Heart right ventricle (tissue), 16 donors: ENCODE results near the gene EXOC5. TPM values are rescaled to one million over a fixed set of nuclear protein-coding genes. Genes with fewer than 3 reads are reported as not detected.

Experiments
- ATAC-seq, 8 donors: fragments of 200-7000 bp; cut with Tn5 transposase; one replicate each; pipeline ENCODE4 v1.9.1; 2020; ENCODE audit warnings: mild to moderate bottlenecking in 8 of 8, moderate library complexity in 8 of 8, moderate number of reproducible peaks in 1 of 8
- DNase-seq, 2 donors: peaks; one replicate each; pipeline ENCODE4 v3.0.0-alpha.2; 2020
- H3K27ac ChIP-seq, 10 donors: fragments of 200-600 bp; sonication (generic) in 2 of 10; one replicate each; pipeline versions ENCODE4 v1.5.0 to v1.8.0; 2020 to 2022; ENCODE audit warnings: mild to moderate bottlenecking in 3 of 10
- H3K27me3 ChIP-seq, 7 donors: fragments of 200-600 bp; one replicate each; pipeline ENCODE4 v1.8.0; 2021 to 2022; ENCODE audit warnings: mild to moderate bottlenecking in 2 of 7
- H3K36me3 ChIP-seq, 9 donors: fragments of 200-600 bp; sonication (generic) in 1 of 9; one replicate each; pipeline versions ENCODE4 v1.5.0 to v1.8.0; 2020 to 2022; ENCODE audit warnings: mild to moderate bottlenecking in 2 of 9
- H3K4me1 ChIP-seq, 9 donors: fragments of 200-600 bp; sonication (generic) in 1 of 9; one replicate each; pipeline versions ENCODE4 v1.5.0 to v1.8.0; 2020 to 2022; ENCODE audit warnings: mild to moderate bottlenecking in 4 of 9
- H3K4me3 ChIP-seq, 10 donors: fragments of 200-600 bp; sonication (generic) in 2 of 10; one replicate each; pipeline versions ENCODE4 v1.5.0 to v1.8.0; 2020 to 2022; ENCODE audit warnings: mild to moderate bottlenecking in 7 of 10, moderate library complexity in 2 of 10
- H3K9me3 ChIP-seq, 11 donors: fragments of 200-600 bp in 10 of 11; sonication (generic) in 2 of 11; one replicate each; pipeline versions ENCODE4 v1.5.0 to v1.8.0; 2013 to 2022; ENCODE audit warnings: mild to moderate bottlenecking in 2 of 11, control low read depth in 1 of 11, moderate library complexity in 1 of 11
- WGBS, 2 donors: extraction: QIAGEN DNeasy Blood & Tissue Kit; methylation state at CpG; one replicate each; pipeline ENCODE4 v1.1.7; 2013; ENCODE audit warnings: inconsistent platforms in 1 of 2; 5-methylcytosine and 5-hydroxymethylcytosine counted together
- intact Hi-C, 10 donors: fragments of 100-400 bp; cut with DNase I; formaldehyde crosslinking; loops; one replicate each; pipeline versions ENCODE4 v1.11.1 to v1.14.2; 2022
- polyA plus RNA-seq, 2 donors: library from polyadenylated mRNA; stranded (reverse); fragments of 200-250 nt; gene quantifications; one replicate each; pipeline ENCODE4 v1.2.3, GENCODE V29; 2013
- total RNA-seq, 10 donors: library from RNA; stranded (reverse); fragmentation: NEBNext Ultra II Directional in 3 of 10; extraction: Animal tissue kit (Norgen Biotek cat#: 25700) in 3 of 10; gene quantifications; one replicate each; pipeline versions ENCODE4 v1.2.1 to v1.2.4, GENCODE V29; 2021 to 2023
- TF ChIP-seq, protein P1 (sequence below), 9 donors: fragments of 200-600 bp; sonication (generic) in 2 of 9; IDR thresholded peaks; one replicate each; pipeline versions ENCODE4 v1.5.0 to v1.8.0; 2021 to 2022; ENCODE audit warnings: antibody characterized with exemption in 9 of 9, mild to moderate bottlenecking in 5 of 9, moderate library complexity in 1 of 9
- donor health status: Arrhythmogenic right ventricular cardiomyopathy.
- donor health status: ischemic (EF 13 %, LVEDD 7.1; RV severe dilation, severe dysfunction).
- donor health status: healthy with polysubstance abuse.
- donor health status: DM: no; HTN: yes; CAD: no.
- donor health status: DM: no; HTN: no; CAD: no.
- donor health status: ischemic (EF 25% LVEDD 6.9; RV normal size, moderate dysfunction).
- donor health status: ischemic (EF 25% LVEDD 5.7; RV mildly dilated, moderate dysfunction).
- donor health status: healthy.
- donor health status: DM: yes; HTN: yes; CAD: no.
- donor health status: Ischemic cardiomyopathy.
- donor health status: ischemic (EF 35%, LVEDD 5.7; RV mildly dilated, moderate dysfunction).
- donor health status: nonischemic (EF 11% LVEDD 7.7; RV severe dilation, severe dysfunction).
- donor health status: DM: yes; HTN: yes; CAD: no.
- donor health status: PGD.
- donor health status: ischemic (EF 29% LVEDD 5.4; RV normal size, mild dysfunction).
- donor health status: nonischemic (EF 23%, LVEDD 6.1; RV moderate dilation, normal function).

The EXOC5 gene
- total and polyA plus RNA-seq, 12 donors: 5.5 to 70.1 (median 59.8) TPM

DNA sequence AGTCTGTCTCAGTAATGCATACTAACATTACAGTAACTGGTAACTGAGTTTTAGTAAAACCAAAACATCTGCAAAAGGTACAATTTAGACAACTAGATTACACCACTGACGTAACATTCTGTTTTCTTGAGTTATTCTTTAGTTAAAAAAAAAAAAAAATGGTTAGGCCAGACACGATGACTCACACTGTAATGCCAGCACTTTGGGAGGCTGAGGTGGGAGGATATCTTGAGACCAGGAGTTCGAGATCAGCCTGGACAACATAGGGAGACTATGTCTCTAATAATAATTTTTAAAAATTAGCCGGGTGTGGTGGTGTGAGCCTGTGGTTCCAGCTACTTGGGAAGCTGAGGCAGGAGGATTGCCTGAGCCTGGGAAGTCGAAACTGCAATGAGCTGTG, 34.2 kb upstream of the EXOC5 start:
- H3K27me3 ChIP-seq: peaks cover 0 to 14% (median 4%) of the 10 kb centered on the region in 7 donors
- H3K4me1 ChIP-seq: no peaks in the 10 kb centered on the region
- DNase-seq (no peak), ATAC-seq (no peak)
- intact Hi-C loops: no loop called here
- TF ChIP-seq, protein P1, sequence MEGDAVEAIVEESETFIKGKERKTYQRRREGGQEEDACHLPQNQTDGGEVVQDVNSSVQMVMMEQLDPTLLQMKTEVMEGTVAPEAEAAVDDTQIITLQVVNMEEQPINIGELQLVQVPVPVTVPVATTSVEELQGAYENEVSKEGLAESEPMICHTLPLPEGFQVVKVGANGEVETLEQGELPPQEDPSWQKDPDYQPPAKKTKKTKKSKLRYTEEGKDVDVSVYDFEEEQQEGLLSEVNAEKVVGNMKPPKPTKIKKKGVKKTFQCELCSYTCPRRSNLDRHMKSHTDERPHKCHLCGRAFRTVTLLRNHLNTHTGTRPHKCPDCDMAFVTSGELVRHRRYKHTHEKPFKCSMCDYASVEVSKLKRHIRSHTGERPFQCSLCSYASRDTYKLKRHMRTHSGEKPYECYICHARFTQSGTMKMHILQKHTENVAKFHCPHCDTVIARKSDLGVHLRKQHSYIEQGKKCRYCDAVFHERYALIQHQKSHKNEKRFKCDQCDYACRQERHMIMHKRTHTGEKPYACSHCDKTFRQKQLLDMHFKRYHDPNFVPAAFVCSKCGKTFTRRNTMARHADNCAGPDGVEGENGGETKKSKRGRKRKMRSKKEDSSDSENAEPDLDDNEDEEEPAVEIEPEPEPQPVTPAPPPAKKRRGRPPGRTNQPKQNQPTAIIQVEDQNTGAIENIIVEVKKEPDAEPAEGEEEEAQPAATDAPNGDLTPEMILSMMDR (IDR thresholded peaks at IDR 0.05): no peak
- WGBS, 2 donors: 84 to 86% methylated on average over 5 of the region's 5 CpGs
- no peak overlapping the region for H3K27ac ChIP-seq
- no peak overlapping the region for H3K4me3 ChIP-seq
- no peaks in the 10 kb centered on the region for H3K9me3 ChIP-seq
- no peaks in the 10 kb centered on the region for H3K36me3 ChIP-seq

DNA sequence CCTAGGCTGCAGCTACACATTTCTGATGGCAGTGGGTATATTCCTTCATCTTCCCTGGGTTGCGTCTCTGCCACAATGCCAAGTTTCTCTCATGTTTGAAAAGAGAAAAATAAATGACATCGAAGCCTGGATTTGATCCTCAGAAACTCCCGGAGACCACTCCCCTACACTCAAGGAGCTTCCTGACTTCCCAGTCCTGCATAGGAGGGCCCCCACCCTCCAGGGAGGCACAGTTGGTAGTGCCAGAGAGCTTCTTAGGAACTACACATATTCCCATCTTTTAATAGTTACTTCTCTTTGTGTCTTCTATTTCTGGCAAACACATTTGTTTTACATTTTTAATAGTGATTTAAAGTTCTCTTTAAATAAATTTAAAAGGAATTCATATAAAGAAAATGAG, 30.8 kb upstream of the EXOC5 start:
- TF ChIP-seq, protein P1 (IDR thresholded peaks at IDR 0.05): no peak
- H3K36me3 ChIP-seq: peaks cover 0 to 7% (median 0%) of the 10 kb centered on the region in 9 donors
- peaks cover 0 to 4% (median 0%) of the 10 kb centered on the region in 7 donors for H3K27me3 ChIP-seq
- intact Hi-C loops: loop anchor here in 2 of 10 donors (10.0 kb wide), 2 partner anchors 85 to 95 kb away; no protein-coding TSS in a partner anchor
- H3K9me3 ChIP-seq: no peaks in the 10 kb centered on the region
- WGBS, 2 donors: 72 to 86% methylated on average over 3 of the region's 3 CpGs
- ATAC-seq (no peak), DNase-seq (no peak)
- H3K4me1 ChIP-seq: peaks cover 0 to 6% (median 0%) of the 10 kb centered on the region in 9 donors
- no peak overlapping the region for H3K27ac ChIP-seq
- no peak overlapping the region for H3K4me3 ChIP-seq

DNA sequence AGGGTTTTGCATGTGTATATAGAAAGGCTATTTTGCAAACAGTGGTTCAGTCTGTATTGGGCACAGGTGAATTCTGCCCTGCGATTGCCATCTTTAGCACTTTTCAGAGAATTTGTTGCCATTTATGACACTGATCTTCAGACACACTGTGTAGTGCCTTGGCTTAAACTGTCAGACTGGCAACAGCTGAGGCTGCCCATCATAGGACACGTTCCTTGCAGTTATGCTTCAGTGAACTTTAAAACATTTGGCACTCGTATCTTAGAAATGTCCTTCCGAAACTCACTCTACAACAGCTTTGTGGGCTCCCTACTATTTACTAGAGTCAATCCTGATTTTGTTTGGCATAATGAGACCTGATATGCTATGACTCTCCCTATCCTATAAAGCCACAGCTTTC, 29.1 kb upstream of the EXOC5 start:
- Histone ChIP-seq H3K27me3 (no peaks in the 10 kb centered on the region), H3K4me1 (peaks cover 0 to 6% (median 0%) of the 10 kb centered on the region in 9 donors), H3K9me3 (no peaks in the 10 kb centered on the region), H3K4me3 (no peak overlapping the region), H3K27ac (no peak overlapping the region), H3K36me3 (peaks cover 0 to 11% (median 0%) of the 10 kb centered on the region in 9 donors)
- WGBS, 2 donors: 73 to 78% methylated on average over 4 of the region's 4 CpGs
- TF ChIP-seq, protein P1 (IDR thresholded peaks at IDR 0.05): no peak
- ATAC-seq (peak in 7 of 8 donors; percentile 42 to 83 (median 63)), DNase-seq (no peak)
- intact Hi-C loops: loop anchor here in 2 of 10 donors (10.0 kb wide), 2 partner anchors 83 to 93 kb away; no protein-coding TSS in a partner anchor

DNA sequence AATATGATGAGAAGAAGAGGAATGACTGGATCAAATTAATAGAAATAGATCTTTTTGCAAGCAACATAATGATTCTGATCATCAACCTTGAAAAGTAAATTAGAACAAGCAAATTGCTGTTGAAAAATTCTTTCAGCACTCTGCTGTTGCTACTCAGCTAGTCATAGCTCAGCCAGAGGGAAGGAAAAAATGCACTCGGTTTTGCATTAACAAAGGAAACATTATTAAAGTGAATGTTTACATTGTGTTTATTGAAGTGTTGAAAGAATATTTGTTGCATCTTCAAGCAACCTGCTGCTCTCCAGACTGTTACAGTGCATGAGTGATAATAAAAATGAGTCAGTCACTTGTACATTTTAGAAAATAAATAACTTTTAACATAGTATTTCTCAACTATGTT, 26.5 kb upstream of the EXOC5 start:
- Histone ChIP-seq H3K27ac (no peak overlapping the region), H3K4me3 (no peak overlapping the region), H3K36me3 (peaks cover 0 to 37% (median 6%) of the 10 kb centered on the region in 9 donors), H3K27me3 (no peaks in the 10 kb centered on the region), H3K9me3 (no peaks in the 10 kb centered on the region), H3K4me1 (peaks cover 0 to 6% (median 0%) of the 10 kb centered on the region in 9 donors)
- no peak for DNase-seq
- TF ChIP-seq, protein P1 (IDR thresholded peaks at IDR 0.05): no peak
- intact Hi-C loops: loop anchor here in 2 of 10 donors (10.0 kb wide), 2 partner anchors 80 to 90 kb away; no protein-coding TSS in a partner anchor
- WGBS, 2 donors: 49 to 62% methylated on average over 1 of the region's 1 CpG
- ATAC-seq: no peak
